SIG-M5 treated with dmso at 0.1 percent for 504 hours (cell line): Measurements from ENCODE around the gene SPATA18.

ENCODE experiments used
- DNase-seq: peaks from one replicate; lab custom pipeline; 2025; ENCODE audit not compliant: unreplicated experiment; lab: John Stamatoyannopoulos, UW

Gene SPATA18

GRCh38 chr4:52051213-52051614, at the start of gene SPATA18:
TSS of gene SPATA18 (plus strand) at chr4:52051304. CDS start at chr4:52051705, 401 bp downstream.
- no peak for DNase-seq

GRCh38 chr4:52001616-52002015, 49.5 kb upstream of the SPATA18 start:
- DNase-seq, result no peak

- no peak for DNase-seq
Measured at GRCh38 chr4:52004414-52004813, 46.7 kb upstream of the SPATA18 start.

GRCh38 chr4:52005604-52006273, 45.4 kb upstream of the SPATA18 start:
- no peak for DNase-seq

- DNase-seq, result no peak
Measured at GRCh38 chr4:52006887-52007286, 44.2 kb upstream of the SPATA18 start.

GRCh38 chr4:52010986-52011385, 40.1 kb upstream of the SPATA18 start:
- no peak for DNase-seq

GRCh38 chr4:52012651-52013050, 38.5 kb upstream of the SPATA18 start:
- no peak for DNase-seq

- DNase-seq, result peak; percentile 73
Measured at GRCh38 chr4:52014903-52015302, 36.2 kb upstream of the SPATA18 start.

- peak; percentile 14 for DNase-seq
Measured at GRCh38 chr4:52015366-52015765, 35.7 kb upstream of the SPATA18 start.

- no peak for DNase-seq
Measured at GRCh38 chr4:52016981-52017380, 34.1 kb upstream of the SPATA18 start.

- DNase-seq, result no peak
Measured at GRCh38 chr4:52017814-52018213, 33.3 kb upstream of the SPATA18 start.

- no peak for DNase-seq
Measured at GRCh38 chr4:52019936-52020657, 31.0 kb upstream of the SPATA18 start, which contains the start of gene LRRC66. TSS of gene LRRC66 (minus strand) at chr4:52020363. CDS start at chr4:52017613, 2,750 bp downstream.

GRCh38 chr4:52028970-52029369, 22.1 kb upstream of the SPATA18 start:
- DNase-seq, result no peak

GRCh38 chr4:52032005-52032404, 19.1 kb upstream of the SPATA18 start:
- peak; percentile 12 for DNase-seq

GRCh38 chr4:52035190-52035589, 15.9 kb upstream of the SPATA18 start:
- DNase-seq, result no peak

- no peak for DNase-seq
Measured at GRCh38 chr4:52036886-52037530, 14.1 kb upstream of the SPATA18 start.

GRCh38 chr4:52037689-52038102, 13.4 kb upstream of the SPATA18 start:
- peak; percentile 12 for DNase-seq

GRCh38 chr4:52038103-52038912, 12.8 kb upstream of the SPATA18 start, which contains the start of gene SGCB:
TSS of gene SGCB (minus strand) at chr4:52038299. CDS start at chr4:52038259, 40 bp downstream.
- DNase-seq, result no peak

- no peak for DNase-seq
Measured at GRCh38 chr4:52045028-52045427, 6.1 kb upstream of the SPATA18 start.

GRCh38 chr4:52049266-52049665, 1.8 kb upstream of the SPATA18 start:
- no peak for DNase-seq
